ENCODE results near the gene FCHO1. TPM values are rescaled to one million over a fixed set of nuclear protein-coding genes. Genes with fewer than 3 reads are reported as not detected.

Gene FCHO1
- total RNA-seq, 1 experiment from 2014 or later = 1.1 TPM

GRCh38 chr19:17757125-17757524 lies 5.8 kb downstream of the FCHO1 start:
- intact Hi-C loops (cut with micrococcal nuclease; ENCODE audit: unreplicated experiment) = no loop called here
- 0 out of 2 replicates have a peak, but pooled peaks have one; percentile 52 for ATAC-seq
- ChIA-PET CTCF (no interaction called here), POLR2A (no interaction called here)
- H3K36me3 ChIP-seq (ENCODE audit: control insufficient read depth, insufficient read depth, low read length) = no peaks in the 10 kb centered on the region
- BruUV-seq (replicated peaks) = no TSS peak
- no peak overlapping the region for H3K4me3 ChIP-seq (ENCODE audit: low read depth in 2 of 2, low read length in 2 of 2)
- H3K27ac ChIP-seq (ENCODE audit: low read length) = no peak overlapping the region
- in situ Hi-C loops (cut with HindIII; ENCODE audit: low pct_unique_long_range_greater_than_20kb, low sequenced_read_pairs) = no loop called here
- peaks cover 8% of the 10 kb centered on the region for H3K4me1 ChIP-seq (ENCODE audit: control insufficient read depth, insufficient read depth, low read length)
- no peak for TF ChIP-seq SIN3A (IDR thresholded peaks at IDR 0.05; ENCODE audit: borderline replicate concordance, insufficient read depth, low read depth, low read length)
- TF ChIP-seq POLR2AphosphoS5 (IDR thresholded peaks at IDR 0.05; ENCODE audit: low read depth, low read length) = no peak
- no peak for TF ChIP-seq REST (IDR thresholded peaks at IDR 0.05; ENCODE audit: insufficient read depth in 1 of 2, low read depth in 2 of 2, low read length in 1 of 2)
- TF ChIP-seq CTCF (IDR thresholded peaks at IDR 0.05) = no peak
- no peaks in the 10 kb centered on the region for H3K9me3 ChIP-seq (ENCODE audit: control insufficient read depth, insufficient read depth, low read depth, low read length)
- no peak for DNase-seq (ENCODE audit: low read depth, low spot score)
- H3K27me3 ChIP-seq (ENCODE audit: control insufficient read depth, insufficient read depth, low read length) = no peaks in the 10 kb centered on the region

- H3K9me3 ChIP-seq (ENCODE audit: control insufficient read depth, insufficient read depth, low read depth, low read length) = no peaks in the 10 kb centered on the region
- H3K27me3 ChIP-seq (ENCODE audit: control insufficient read depth, insufficient read depth, low read length) = no peaks in the 10 kb centered on the region
- DNase-seq (ENCODE audit: low read depth, low spot score) = no peak
- no peak for TF ChIP-seq CTCF (IDR thresholded peaks at IDR 0.05)
- TF ChIP-seq SIN3A (IDR thresholded peaks at IDR 0.05; ENCODE audit: borderline replicate concordance, insufficient read depth, low read depth, low read length) = no peak
- no peak for TF ChIP-seq POLR2AphosphoS5 (IDR thresholded peaks at IDR 0.05; ENCODE audit: low read depth, low read length)
- no peak for TF ChIP-seq TCF7L2 (IDR thresholded peaks at IDR 0.05; ENCODE audit: low read depth, low read length)
- no peak for TF ChIP-seq REST (IDR thresholded peaks at IDR 0.05; ENCODE audit: insufficient read depth in 1 of 2, low read depth in 2 of 2, low read length in 1 of 2)
- no peak overlapping the region for H3K4me3 ChIP-seq (ENCODE audit: low read depth in 2 of 2, low read length in 2 of 2)
- no peaks in the 10 kb centered on the region for H3K36me3 ChIP-seq (ENCODE audit: control insufficient read depth, insufficient read depth, low read length)
- POLR2A ChIA-PET = no interaction called here
- no peak overlapping the region for H3K27ac ChIP-seq (ENCODE audit: low read length)
- no peak for ATAC-seq
- BruUV-seq (replicated peaks) = no TSS peak
- in situ Hi-C loops (cut with HindIII; ENCODE audit: low pct_unique_long_range_greater_than_20kb, low sequenced_read_pairs) (no loop called here), intact Hi-C loops (cut with micrococcal nuclease; ENCODE audit: unreplicated experiment) (no loop called here)
- peaks cover 8% of the 10 kb centered on the region for H3K4me1 ChIP-seq (ENCODE audit: control insufficient read depth, insufficient read depth, low read length)
- CTCF ChIA-PET = interaction anchor here (0.6 kb wide), 1 partner anchor 150 kb away, joined by 6 read pairs; no protein-coding TSS in a partner anchor
These were observed 7.2 kb downstream of the FCHO1 start for GRCh38 chr19:17758515-17758914.

Measured in Panc1 (cell line).